Spleen (tissue), 11 donors: ENCODE measurements around the gene NUSAP1. TPM values are rescaled to one million over a fixed set of nuclear protein-coding genes. Genes with fewer than 3 reads are reported as not detected.
A peak's percentile ranks its signal among the peaks of the same experiment; 100 is the strongest.

ENCODE experiments used
- DNase-seq: peaks from one replicate; pipeline ENCODE4 v3.0.0-alpha.2; 2020
- H3K27ac ChIP-seq, 8 donors: fragments of 200-600 bp; sonication (generic) in 7 of 8; 1 replicate in 4 of 8; 2 replicates in 4 of 8; pipeline versions ENCODE4 v1.5.0 to v1.8.0; 2016 to 2021; ENCODE audit warnings: inconsistent platforms in 4 of 8, mild to moderate bottlenecking in 4 of 8, moderate library complexity in 1 of 8
- H3K27me3 ChIP-seq, 7 donors: fragments of 200-600 bp; sonication (generic) in 6 of 7; replicated peaks in 1 of 7; 1 replicate in 4 of 7; 2 replicates in 3 of 7; pipeline versions ENCODE4 v1.5.0 to v1.8.0; 2016 to 2021; ENCODE audit warnings: inconsistent platforms in 3 of 7, mild to moderate bottlenecking in 1 of 7
- H3K36me3 ChIP-seq, 6 donors: fragments of 200-600 bp; sonication (generic) in 5 of 6; 1 replicate in 4 of 6; 2 replicates in 2 of 6; pipeline versions ENCODE4 v1.5.0 to v1.8.0; 2016 to 2021; ENCODE audit warnings: inconsistent platforms in 2 of 6
- H3K4me1 ChIP-seq, 6 donors: fragments of 200-600 bp; sonication (generic) in 5 of 6; 1 replicate in 3 of 6; 2 replicates in 3 of 6; pipeline versions ENCODE4 v1.5.0 to v1.8.0; 2016 to 2021; ENCODE audit warnings: inconsistent platforms in 3 of 6
- H3K4me3 ChIP-seq, 8 donors: fragments of 200-600 bp; sonication (generic) in 7 of 8; 1 replicate in 4 of 8; 2 replicates in 4 of 8; pipeline versions ENCODE4 v1.5.0 to v1.8.0; 2016 to 2021; ENCODE audit warnings: inconsistent platforms in 4 of 8, mild to moderate bottlenecking in 4 of 8, moderate library complexity in 2 of 8
- H3K9me3 ChIP-seq, 8 donors: fragments of 200-600 bp; sonication (generic) in 7 of 8; 1 replicate in 4 of 8; 2 replicates in 4 of 8; pipeline versions ENCODE4 v1.5.0 to v1.8.0; 2016 to 2021; ENCODE audit warnings: inconsistent platforms in 4 of 8
- POLR2A ChIP-seq, 3 donors: fragments of 450-650 bp; IDR thresholded peaks; one replicate each; pipeline ENCODE4 v1.5.1; 2017; ENCODE audit warnings: antibody characterized with exemption in 3 of 3, mild to moderate bottlenecking in 1 of 3
- POLR2AphosphoS5 ChIP-seq, 3 donors: sonication (generic); formaldehyde crosslinking; IDR thresholded peaks; one replicate each; pipeline ENCODE4 v1.5.1; 2017; ENCODE audit warnings: antibody characterized with exemption in 3 of 3
- WGBS, 5 donors: extraction: QIAGEN DNeasy Blood & Tissue Kit in 3 of 5; methylation state at CpG; one replicate each; pipeline versions ENCODE4 v1.1.5 to v1.1.7; 2013 to 2018; 5-methylcytosine and 5-hydroxymethylcytosine counted together
- intact Hi-C: fragments of 100-400 bp; cut with DNase I; formaldehyde crosslinking; loops from one replicate; pipeline ENCODE4 v1.15.0; 2023; ENCODE audit warnings: low total_unique reads
- polyA plus RNA-seq, 3 donors: library from polyadenylated mRNA; stranded (reverse); fragments of 200-250 nt; gene quantifications; one replicate each; pipeline ENCODE4 v1.2.1, GENCODE V29; 2013
- total RNA-seq, 7 donors: library from RNA; depleted of rRNA in 3 of 7; stranded (reverse); fragments of >200 nt in 3 of 7; fragmentation: NEBNext Ultra II Directional in 4 of 7; extraction: Animal tissue kit (Norgen Biotek cat#: 25700) in 4 of 7; gene quantifications; one replicate each; pipeline versions ENCODE4 v1.1.0 to v1.2.1, GENCODE V29; 2016 to 2021
- donor health status: healthy with polysubstance abuse.
- donor health status: DM: no; HTN: no; CAD: no; lungs with moderate emphysema.
- donor health status: DM: no; HTN: no; CAD: no.
- donor health status: Bipolar disorder and iron deficiency.
- donor health status: healthy.
- donor health status: DM: no; HTN: no; CAD: no.
- donor health status: DM: yes; HTN: yes; CAD: no.

NUSAP1 gene
- total and polyA plus RNA-seq, 10 donors = 4.0 to 47.5 (median 17.3) TPM

GRCh38 chr15:41429003-41429890, 96.6 kb downstream of the NUSAP1 start:
- H3K4me1 ChIP-seq = peaks cover 3 to 50% (median 22%) of the 10 kb centered on the region in 6 donors
- intact Hi-C loops = no loop called here

More at GRCh38 chr15:41429003-41429890, 96.6 kb downstream of the NUSAP1 start:
- Histone ChIP-seq H3K27ac (peak overlapping the region in 6 of 8 donors; percentile 7 to 62 (median 49)), H3K36me3 (peaks cover 0 to 24% (median 0%) of the 10 kb centered on the region in 6 donors), H3K4me3 (no peak overlapping the region), H3K9me3 (no peaks in the 10 kb centered on the region), H3K27me3 (no peaks in the 10 kb centered on the region)
- TF ChIP-seq POLR2AphosphoS5 (IDR thresholded peaks at IDR 0.05) = no peak
- TF ChIP-seq POLR2A (IDR thresholded peaks at IDR 0.05) = no peak
- 69 to 79% (median 74%) methylated on average over 10 of the region's 10 CpGs for WGBS, 5 donors
- no peak for DNase-seq

Other genes starting within 250 kb of the NUSAP1 start
- 10 to 100 TPM; 24.2 to 39.4 (median 27.2) TPM for gene INO80, start 216.6 kb upstream of the NUSAP1 start, total RNA-seq
- gene INO80, start 216.6 kb upstream of the NUSAP1 start, polyA plus RNA-seq = 1 to 10 TPM; 5.2 to 9.0 (median 5.6) TPM
- gene EXD1, start 102.1 kb upstream of the NUSAP1 start, total RNA-seq = not detected
- not detected for gene EXD1, start 102.1 kb upstream of the NUSAP1 start, polyA plus RNA-seq
- 100 to 1,000 TPM in 2 of 7 donors, 10 to 100 TPM in 5; 52.2 to 127 (median 60.0) TPM for gene CHP1, start 101.6 kb upstream of the NUSAP1 start, total RNA-seq
- 10 to 100 TPM; 12.7 to 19.9 (median 14.5) TPM for gene CHP1, start 101.6 kb upstream of the NUSAP1 start, polyA plus RNA-seq
- 1 to 10 TPM in 6 of 7 donors, not detected in 1; 1.1 to 6.0 (median 2.1) TPM for gene OIP5, start 290 bp upstream of the NUSAP1 start, total RNA-seq
- gene OIP5, start 290 bp upstream of the NUSAP1 start, polyA plus RNA-seq = 1 to 10 TPM; 1.2 to 3.9 (median 2.3) TPM
- gene NDUFAF1, start 69.6 kb downstream of the NUSAP1 start, total RNA-seq = 10 to 100 TPM; 12.9 to 19.7 (median 15.9) TPM
- gene NDUFAF1, start 69.6 kb downstream of the NUSAP1 start, polyA plus RNA-seq = 10 to 100 TPM in 2 of 3 donors, 1 to 10 TPM in 1; 8.9 to 16.8 (median 15.9) TPM
- gene RTF1, start 84.2 kb downstream of the NUSAP1 start, total RNA-seq = 10 to 100 TPM; 29.4 to 71.3 (median 39.6) TPM
- 10 to 100 TPM; 14.2 to 22.5 (median 19.4) TPM for gene RTF1, start 84.2 kb downstream of the NUSAP1 start, polyA plus RNA-seq
- gene ITPKA, start 161.0 kb downstream of the NUSAP1 start, total RNA-seq = under 1 TPM in 3 of 7 donors, not detected in 4; 0.17 to 0.51 (median 0.37) TPM
- gene ITPKA, start 161.0 kb downstream of the NUSAP1 start, polyA plus RNA-seq = under 1 TPM; 0.09 to 0.19 (median 0.18) TPM
- 1 to 10 TPM; 2.0 to 7.0 (median 4.5) TPM for gene LTK, start 180.9 kb downstream of the NUSAP1 start, total RNA-seq
- gene LTK, start 180.9 kb downstream of the NUSAP1 start, polyA plus RNA-seq = 1 to 10 TPM in 2 of 3 donors, under 1 TPM in 1; 0.93 to 5.3 (median 4.5) TPM
- gene RPAP1, start 211.4 kb downstream of the NUSAP1 start, total RNA-seq = 10 to 100 TPM; 15.8 to 35.9 (median 27.7) TPM
- gene RPAP1, start 211.4 kb downstream of the NUSAP1 start, polyA plus RNA-seq = 10 to 100 TPM in 2 of 3 donors, 1 to 10 TPM in 1; 7.9 to 11.8 (median 10.2) TPM
- 10 to 100 TPM; 10.9 to 36.2 (median 21.4) TPM for gene TYRO3, start 226.3 kb downstream of the NUSAP1 start, total RNA-seq
- gene TYRO3, start 226.3 kb downstream of the NUSAP1 start, polyA plus RNA-seq = 1 to 10 TPM; 2.6 to 5.7 (median 4.3) TPM